HG02610 (cell line): ENCODE data around the gene STK32C.

Experiments used
- ATAC-seq: cut with Tn5 transposase; IDR thresholded peaks from one replicate; pipeline ENCODE4 v1.9.1; 2021; ENCODE audit warnings: mild to moderate bottlenecking, moderate library complexity; ENCODE audit not compliant: unreplicated experiment

STK32C gene

DNA sequence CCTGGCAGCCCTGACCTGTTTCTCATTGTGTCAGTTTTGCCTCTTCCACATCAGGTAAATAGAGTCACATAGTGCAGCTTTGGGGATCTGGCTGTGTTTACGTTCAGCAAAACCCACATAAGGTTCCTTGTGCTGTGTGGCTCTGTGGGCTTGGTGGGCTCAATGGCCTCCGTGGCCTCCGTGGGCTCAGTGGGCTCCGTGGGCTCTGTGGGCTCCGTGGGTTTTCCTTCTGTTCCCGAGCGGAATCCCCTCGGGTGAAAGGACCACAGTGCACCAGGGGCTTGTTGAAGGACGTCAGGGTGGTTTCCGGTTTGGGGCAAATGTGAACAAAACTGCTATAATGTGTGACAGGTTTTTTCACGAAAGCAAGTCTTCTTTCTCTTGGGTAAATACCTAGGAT lies 133.5 kb downstream of the STK32C start:
- ATAC-seq, result no peak

DNA sequence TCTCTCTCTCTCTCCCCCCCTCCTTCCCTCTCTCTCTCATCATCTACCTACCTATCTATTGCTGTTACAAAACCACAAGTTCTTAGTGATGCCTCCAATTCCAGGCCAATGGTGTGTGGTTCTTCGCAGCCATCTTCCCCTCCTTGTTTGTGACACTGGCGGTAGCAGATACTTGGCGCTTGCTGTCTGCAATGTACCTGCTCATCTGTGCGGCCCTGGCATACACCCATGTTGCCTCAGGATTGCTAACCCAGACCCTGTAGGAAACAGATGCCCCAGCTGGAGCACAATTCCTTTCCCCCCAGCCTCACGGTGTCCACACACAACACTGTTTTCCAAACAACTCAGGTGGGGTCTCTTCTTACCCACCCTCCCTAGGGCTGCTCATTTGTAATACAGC lies 134.6 kb downstream of the STK32C start:
- no peak for ATAC-seq

DNA sequence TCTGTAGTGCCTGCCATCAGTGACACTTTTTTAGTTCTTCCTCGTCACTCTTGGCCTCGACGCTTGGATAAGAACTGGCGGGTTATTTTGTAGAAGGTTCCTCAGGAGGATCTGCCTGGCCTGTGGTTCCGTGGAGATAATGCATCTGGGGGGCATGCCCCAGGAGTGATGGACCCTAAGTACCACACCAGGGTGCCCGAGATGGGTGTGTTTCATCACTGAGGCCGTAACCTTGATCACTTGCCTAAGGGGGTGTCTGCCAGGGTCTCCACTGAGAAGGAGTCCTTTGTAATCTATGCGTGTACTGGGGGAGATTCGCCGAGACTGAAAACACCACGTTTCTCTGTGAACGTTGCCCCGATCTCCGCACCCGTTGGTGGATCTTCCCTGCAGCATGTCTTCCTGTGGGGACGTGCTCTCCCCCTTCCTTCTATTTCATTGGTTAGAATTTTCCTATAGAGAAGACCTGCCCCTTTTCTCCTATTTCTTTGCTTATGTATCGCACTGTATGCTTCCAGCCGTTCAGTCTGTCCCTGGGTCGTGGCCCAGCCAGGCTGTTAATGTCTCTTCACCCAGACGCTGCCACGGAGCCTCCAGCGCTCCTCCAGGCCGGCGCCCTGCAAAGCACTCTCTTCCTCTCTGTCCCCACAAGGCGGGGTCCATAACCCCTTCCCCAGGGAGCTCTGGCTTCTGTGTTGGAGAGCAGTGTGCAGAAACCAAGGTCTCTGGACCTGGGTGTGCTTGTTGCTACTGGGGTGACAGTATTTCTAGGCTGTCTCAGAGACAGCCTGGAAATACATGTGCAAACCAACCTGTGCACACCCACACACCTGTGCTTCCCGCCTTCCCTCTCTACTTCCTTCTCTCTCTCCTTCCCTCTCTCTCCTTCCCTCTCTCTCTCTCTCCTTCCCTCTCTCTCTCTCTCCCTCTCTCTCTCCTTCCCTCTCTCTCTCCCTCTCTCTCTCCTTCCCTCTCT lies 135.4 kb downstream of the STK32C start:
- no peak for ATAC-seq

DNA sequence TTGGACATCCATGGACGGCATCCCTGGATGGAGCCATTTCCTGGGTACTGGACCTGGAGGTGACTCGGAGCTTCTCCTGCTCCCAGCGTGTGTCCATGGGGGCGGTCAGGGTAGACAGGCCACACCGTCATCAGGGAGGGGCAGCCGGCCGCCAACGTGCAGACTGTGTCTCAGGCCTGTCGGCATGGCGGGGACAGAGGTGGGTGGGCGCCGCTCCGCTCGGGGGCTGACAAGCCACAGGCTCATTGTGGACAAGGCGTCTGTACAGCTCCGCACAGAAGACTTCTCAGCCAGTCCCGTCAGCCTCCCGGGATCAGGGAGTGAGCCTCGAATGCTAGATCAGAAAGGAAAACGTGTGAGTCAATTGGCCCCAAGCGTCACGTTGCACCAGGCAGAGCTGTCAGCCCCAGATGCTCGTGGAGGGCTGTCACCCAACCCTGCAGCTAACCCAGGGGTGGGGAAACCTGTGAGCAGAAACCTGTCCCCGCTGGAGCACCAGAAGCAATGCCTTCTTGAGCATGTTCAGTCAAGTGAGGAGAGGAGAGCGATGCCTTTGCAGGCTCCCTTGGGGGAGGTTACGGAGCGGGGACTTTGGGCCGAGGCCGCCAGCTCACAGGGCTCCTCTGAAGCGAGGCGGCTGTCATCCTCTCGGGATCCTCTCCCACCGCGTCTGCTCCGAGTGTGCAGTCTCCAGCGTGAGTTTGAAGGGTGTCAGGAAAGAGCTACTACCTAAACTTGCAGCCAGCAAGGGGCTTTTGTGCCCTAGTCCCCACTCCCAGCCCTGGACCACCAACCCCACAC lies 137.0 kb downstream of the STK32C start:
- ATAC-seq, result no peak

DNA sequence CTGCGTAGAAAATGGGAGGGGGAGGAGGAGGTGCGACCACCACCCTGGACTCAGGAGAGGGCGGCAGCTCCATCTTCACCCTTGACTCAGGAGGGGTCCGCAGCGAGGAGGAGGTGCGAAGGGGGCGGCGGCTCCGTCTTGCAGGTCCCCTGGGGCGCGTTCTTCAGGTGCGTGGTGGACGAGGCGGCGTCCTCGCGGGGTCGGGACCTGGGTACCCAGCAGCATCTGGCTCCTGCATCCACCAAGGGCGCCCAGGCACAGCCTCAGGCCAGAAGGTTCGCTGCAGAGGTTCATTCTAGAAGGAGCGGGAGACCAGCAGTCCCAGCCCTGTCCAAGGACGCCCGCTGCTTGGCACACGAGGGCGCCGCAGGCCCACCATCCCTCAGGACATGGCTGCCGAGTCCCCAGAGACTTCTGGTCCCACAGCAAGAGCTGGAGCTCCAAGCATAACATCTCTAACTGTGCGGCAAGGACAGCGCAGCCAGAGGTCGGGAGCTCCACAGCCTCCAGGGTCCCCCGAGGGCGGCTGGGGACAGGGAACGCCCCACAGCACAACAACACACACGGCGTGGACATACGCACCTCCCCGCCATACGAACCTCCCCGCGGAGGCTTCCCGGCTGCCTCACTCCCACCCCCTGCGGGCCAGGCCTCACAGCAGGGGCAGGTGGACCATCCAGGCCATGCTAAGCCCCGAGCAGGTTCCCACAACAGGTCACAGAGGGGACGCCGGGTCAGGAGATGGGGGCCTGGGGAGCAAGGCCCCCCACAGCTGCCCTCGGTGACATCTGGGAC lies 137.8 kb downstream of the STK32C start:
- ATAC-seq, result no peak

DNA sequence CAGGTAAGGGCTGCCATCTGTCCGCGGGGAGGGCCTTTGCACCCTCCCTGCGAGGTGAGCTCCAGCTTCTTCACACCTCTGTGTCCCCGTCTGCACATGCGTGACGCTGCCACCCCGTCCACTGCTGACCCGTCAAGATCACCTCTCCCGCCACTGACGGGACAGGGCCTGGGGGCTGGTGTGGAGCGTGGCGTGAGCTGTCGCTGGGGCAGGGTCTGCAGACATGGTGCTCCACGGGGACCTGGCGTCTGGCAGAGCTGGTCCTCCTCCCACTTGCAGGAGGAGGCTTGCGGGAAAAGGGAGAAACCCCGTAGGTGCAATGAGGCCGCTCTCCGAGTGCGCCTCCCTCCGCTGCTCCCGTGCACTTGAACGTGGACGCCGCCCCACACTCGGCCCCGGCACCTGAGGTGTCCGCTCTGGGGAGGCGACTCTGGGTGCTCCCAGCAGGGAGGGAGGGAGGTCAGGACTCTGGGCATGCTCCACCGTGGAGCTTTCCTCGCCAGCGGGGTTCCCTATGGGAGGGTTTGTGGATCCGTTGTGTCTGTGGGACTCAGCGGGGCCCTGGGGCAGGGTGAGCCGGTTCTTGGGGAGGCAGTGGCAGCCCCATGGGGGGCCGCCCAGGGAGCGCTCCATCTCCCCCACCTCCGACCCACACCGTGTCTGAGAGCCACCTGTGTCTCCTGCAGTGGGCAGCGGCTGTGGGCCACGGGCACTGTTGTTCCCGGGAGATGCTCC lies 138.6 kb downstream of the STK32C start:
- no peak for ATAC-seq

DNA sequence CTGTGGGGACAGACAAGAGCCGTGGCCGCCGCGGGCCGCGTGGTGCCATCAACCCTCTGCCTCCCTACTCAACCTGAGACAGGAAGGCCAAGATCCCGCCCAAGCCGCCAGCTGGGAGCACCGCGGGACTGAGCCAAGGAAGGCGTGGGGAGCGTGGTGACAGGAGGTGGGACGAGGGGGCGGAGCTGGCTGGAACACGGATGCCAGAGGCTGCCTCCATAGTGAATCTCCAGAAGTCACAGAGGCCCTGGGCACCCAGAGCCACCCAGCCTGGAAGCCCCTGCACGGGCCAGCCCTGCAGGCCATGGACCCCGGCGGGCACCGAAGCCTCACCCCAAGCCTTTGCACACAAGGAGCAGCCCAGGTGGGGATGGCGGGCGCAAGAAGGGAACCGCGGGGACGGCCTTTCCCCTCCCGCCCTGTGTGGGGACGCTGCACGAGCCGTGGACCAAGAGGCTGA lies 139.1 kb downstream of the STK32C start:
- ATAC-seq, result no peak

DNA sequence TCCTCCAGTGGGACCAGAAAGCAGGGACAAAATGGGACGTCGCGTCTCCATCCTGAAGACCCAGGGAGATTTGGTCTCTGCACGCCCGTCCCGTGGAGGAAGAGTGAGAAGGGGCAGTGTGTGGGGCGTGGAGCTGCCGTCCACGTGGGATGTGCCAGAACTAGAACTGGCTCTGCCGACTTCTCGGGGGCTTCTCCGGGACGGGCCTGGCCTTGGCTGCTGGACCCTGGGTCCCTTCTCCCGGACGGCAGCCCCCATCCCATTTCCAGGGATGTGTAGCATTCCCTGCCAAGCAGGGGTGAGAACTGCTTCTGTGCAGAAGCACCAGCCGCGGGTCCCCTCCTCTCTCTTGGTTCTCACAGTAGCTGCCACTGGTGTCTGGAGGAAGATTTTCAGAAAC lies 139.8 kb downstream of the STK32C start:
- no peak for ATAC-seq

DNA sequence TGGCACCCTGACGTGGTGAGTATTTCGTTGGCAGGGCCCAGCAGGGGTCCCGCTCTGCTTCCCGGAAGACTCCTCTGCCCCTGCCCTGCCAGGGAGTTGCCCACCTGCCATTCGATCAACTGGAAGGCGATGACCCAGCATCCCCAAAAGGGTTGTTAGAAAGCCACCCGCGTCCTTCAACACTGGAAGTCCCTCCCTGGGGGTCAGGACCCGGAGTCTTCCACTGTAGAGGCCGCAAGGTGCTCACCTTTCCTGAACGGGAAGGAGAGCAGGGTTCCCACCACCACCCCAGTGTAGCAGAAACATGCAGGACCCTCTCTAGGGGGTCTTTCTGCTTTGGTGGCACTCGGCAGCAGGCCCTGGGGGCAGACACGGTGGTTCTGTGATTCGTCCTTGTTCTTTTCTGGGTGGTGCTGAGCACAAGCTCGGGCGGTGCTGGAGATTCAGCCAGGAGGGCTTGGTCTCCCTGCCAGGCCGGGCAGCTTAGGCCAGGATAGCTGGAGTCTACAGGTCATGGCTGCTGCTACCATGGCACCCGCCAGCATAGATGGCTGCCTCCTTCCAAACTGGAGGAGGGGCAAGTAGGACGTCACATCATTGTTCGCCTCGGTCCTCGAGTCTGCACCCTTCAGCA lies 140.6 kb downstream of the STK32C start:
- no peak for ATAC-seq

DNA sequence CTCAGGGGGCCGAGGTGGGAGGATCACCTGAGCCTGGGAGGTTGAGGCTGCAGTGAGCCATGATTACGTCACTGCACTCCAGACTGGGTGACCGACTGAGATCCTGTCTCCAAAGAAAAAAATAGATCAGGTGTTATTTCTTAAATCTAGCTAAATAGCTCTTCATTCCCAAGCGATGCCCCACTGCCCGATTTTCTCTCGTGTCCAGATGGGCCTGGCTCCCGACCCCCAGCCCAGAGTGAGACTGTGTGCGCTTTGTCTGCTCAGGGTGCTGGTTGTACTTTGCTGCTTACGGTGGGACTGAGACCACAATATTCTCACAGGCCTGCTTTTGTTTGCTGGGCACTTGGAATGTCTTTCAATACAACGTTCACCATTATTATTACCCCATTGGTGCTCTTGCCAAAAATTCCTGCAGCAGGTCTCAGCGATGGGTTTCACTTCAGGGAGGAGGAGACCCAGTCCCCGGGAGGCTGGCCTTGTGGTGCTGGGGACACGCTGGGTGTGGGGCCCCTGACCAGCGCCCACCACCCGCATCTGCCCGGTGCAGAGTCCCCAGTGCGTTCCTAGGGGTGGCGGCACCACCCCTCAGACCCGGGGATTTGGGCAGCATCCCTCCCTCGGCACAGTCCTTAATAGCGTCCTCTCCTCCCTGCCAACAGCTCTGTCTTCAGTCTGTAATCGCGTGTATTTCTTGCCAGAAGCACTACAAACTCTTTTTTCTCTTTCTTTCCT lies 141.4 kb downstream of the STK32C start:
- ATAC-seq, result no peak

DNA sequence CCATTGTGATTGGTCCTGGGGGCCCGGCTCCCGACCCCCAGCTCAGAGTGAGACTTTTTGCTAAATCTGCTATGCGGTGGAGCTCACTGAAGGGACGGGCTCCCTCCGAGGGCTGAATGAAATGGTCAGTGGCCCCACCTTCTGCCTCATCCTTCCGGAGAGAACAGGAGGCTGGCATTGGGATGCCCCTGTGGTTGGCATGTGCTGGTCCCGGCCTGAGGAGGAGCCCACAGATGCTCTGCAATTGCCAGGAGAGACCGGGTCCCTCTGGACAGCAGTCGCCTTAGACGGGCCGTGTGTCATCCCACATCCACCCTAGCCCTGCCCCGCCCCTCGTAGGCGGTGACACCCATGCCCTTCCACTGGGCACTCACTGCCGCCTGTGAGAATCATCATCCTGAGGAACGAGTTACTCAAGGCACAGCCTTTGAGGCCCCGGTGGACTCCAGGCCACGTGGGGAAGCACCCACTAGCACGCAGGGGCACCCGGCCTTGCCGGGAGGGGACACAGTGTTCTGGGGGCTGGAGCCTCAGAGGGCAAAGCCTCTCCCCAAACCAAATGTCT lies 142.3 kb downstream of the STK32C start:
- no peak for ATAC-seq

DNA sequence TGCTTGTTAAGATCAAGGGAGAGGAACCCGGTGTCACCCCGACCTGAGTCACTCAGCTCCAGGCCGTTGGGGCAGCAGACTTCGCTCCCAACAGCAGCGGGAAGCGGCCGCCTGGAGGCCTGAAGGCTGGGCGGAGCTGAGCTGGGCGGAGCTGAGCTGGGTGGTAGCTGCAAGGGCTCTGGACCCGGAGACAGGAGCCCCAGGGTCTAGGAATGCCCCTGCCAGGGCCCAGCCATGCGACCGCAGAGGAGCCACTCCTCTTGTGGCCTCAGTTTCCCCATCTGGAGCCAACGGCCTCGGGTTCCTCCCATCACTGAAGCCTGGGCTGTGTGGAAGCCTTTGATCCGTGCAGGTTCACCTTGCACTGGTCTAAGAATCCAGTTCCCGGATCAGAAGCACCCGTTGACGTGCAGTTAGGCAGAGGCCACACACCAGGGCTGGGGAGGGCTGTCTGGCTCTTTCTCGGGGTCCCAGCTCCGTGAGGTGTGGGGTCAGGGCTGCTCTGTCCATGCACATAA lies 142.9 kb downstream of the STK32C start:
- ATAC-seq, result no peak

DNA sequence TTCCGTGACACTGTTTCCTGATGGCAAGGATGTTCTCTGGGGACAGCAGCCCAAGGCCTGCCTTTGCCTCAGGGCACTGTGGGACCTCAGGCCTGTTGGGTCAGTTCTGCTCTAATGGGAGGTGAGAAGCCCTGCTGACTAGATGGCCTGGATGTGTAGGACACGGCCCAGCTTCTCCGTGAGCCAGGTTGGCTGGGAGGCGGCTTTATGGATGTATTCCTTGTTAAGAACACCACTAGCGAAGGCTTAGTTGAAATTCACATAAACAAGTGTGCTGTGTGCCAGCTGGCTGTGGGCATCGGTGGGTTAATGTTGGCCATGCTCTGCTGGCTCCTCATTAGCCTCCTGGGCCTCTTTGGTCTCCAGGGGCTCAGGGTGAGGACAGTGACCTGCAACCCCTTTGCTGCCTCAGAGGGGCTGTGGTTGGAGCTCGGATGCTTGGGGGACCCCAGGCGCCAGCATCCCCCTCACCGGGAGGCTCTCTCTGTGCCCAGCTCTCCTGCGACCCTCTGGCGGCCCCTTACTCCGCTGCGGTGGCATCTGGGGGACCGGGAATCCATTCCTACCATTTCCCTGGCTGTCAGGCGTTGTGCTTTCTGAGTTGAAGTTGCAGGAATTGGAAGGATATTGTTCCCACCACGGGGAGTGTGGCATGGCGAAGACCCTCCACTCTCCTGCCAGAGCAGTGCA lies 143.8 kb downstream of the STK32C start:
- ATAC-seq, result no peak

DNA sequence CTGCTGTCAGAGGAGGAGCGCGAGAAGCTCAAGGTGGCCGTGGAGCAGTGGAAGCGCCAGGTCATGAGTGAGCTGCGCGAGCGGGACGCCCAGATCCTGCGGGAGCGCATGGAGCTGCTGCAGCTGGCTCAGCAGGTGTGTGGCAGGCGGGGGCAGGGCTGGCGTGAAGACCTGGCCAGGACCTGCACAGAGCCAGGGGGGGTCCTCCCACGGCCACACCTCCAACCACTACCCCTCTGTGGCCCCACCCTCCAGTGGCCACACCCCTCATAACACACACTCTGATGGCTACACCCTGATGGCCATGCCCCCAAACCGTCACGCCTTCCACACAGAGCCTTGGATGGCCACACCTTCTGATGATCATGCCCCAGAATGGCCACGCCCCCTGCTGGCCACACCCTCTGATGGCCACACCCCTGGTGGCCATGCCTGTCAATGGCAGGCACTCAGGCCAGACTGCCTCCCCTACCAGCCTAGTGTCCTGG lies 144.4 kb downstream of the STK32C start:
- no peak for ATAC-seq

DNA sequence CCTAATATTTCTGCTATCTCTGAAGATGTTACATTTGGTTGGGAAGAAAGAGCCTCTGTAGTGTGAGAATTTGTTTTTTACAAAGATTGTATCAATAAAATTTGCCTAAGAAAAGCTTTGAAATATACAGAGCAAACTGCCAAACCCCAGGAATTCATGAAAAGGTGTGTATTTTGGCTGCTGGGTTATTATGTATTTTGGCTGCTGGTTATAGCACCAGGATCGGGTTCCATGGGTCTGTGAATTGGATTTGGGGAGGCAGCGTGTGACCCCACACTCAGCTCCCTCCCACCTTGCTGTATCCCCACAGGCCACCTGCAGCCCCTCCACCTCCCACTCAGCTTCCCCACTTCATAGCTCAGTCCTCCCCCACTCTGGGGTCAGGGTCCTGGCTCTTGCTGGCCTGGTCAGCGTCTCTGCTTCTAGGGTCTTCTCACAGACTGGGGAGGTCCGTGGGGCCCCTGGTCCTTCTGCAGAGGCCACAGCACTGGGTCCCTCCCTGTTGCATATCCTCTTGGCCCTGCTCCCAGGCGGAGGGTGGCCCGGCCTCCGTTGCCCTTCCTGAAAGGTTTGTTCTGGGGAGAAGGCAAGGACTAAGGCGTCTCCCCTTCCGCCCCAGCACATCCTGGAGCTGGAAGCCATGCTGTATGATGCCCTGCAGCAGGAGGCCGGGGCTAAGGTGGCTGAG lies 145.0 kb downstream of the STK32C start:
- ATAC-seq, result no peak

DNA sequence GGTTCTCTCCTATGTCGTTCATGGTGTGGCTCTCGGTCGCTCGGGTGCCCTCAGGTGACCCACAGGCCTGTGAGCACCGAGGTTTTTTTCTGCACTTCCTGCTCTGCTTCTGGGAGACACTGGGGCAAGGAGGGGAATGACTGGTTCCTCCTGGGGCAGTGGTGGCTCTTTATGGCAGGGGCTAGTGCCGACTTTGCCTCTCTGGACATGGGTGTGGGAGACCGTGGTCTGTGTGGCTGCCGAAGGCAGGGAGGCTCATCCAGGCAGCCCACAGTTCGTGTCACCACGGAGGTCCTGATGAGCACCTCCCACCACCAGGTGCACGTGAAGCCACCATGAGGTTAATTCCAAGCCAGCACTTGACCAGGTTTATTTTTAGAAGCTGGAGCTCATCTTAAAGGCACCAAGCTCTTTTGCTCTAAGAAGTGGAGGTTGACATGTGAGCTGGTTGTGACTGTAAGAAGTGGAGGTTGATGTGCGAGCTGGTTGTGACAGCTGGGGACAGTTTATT lies 145.7 kb downstream of the STK32C start:
- ATAC-seq, result no peak
